Measurements from ENCODE around the gene CSF2RB. TPM values are rescaled to one million over a fixed set of nuclear protein-coding genes. Genes with fewer than 3 reads are reported as not detected.
"Not testable (repeated sequence)": the region's sequence is repeated elsewhere in the genome, so short reads cannot be mapped to it uniquely, and the experiment has no call there.

The CSF2RB gene
- total and polyA plus RNA-seq, 4 donors: 1.3 to 17.6 (median 4.9) TPM

DNA sequence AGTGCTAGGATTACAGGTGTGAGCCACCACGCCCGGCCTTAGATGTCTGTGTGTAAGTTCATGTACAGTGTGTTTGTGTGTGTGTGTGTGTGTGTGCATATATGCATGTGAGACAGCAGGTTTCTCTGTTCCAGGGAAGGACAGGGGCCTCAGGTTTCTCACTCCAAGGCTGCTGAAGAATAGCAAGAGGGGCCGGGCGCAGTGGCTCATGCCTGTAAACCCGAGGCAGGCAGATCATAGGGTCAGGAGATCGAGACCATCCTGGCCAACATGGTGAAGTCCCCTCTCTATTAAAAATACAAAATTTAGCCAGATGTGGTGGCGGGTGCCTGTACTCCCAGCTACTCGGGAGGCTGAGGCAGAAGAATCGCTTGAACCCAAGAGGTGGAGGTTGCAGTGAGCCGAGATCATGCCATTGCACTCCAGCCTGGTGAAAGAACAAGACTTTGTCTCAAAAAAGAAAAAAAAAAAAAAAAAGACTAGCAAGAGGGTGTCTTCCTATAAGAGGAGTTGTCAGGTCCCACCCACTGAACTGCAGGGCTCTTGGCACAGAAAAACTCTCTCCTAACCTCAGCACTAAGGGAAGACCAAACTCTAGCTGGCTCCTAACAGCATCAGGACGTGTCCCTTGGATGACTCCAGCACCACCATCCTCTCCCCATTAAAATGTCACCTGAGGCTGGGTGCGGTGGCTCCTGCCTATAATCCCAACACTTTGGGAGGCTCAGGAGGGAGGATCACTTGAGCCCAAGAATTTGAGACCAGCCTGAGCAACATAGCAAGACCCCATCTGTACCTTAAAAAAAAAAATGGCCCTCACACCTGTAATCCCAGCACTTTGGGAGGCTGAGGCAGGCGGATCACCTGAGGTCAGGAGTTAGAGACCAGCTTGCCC lies 65.8 kb downstream of the CSF2RB start:
- Histone ChIP-seq H3K36me3 (ENCODE audit: control insufficient read depth in 1 of 2, insufficient read depth in 2 of 2, low read length in 1 of 2) (no peaks in the 10 kb centered on the region), H3K27ac (ENCODE audit: low read depth in 1 of 2, low read length in 2 of 2) (no peak overlapping the region), H3K27me3 (ENCODE audit: control insufficient read depth in 1 of 2, insufficient read depth in 2 of 2, low read length in 1 of 2) (peaks cover 0 to 2% of the 10 kb centered on the region in 2 donors), H3K4me1 (ENCODE audit: control insufficient read depth in 1 of 2, insufficient read depth in 2 of 2, low read length in 2 of 2) (no peaks in the 10 kb centered on the region), H3K9me3 (ENCODE audit: control insufficient read depth, low read length) (no peaks in the 10 kb centered on the region), H3K4me3 (ENCODE audit: low read length in 2 of 2) (no peak overlapping the region)
- ATAC-seq (ENCODE audit: low FRiP score) (no peak), DNase-seq (no peak)
- WGBS, 2 donors: 86 to 87% methylated on average over 13 of the region's 13 CpGs
- intact Hi-C loops (cut with DNase I): loop anchor here (2.0 to 5.0 kb wide), 3 partner anchors 40 to 197 kb away; partner anchors contain the start of genes MPST (in 1 of the 2) and TST (in 1 of the 2)

DNA sequence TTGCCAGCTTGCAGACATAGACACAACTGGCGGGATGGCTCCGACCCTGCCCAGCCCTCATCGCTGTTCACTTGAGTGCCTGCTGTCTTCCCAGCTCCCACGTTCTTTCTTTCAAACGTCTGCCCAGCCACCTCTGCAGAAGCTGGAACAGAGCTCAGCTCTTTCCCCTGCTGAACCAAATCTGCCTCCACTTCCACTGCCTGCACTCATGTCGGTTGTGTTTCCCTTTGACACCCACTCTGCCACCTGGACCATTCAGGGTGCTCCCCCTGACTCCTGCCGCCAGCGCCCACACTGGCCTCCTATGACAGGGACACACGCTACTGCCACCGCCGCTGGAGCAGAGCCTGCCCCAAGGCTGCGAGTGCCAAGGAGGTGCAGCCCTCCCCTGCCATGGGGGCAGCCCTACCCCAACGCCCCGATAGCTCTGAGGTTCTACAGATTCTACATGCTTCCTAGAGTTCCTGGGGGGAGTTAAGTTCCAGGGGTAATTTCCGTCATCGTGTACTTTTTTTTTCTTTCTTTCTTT lies 67.9 kb downstream of the CSF2RB start:
- Histone ChIP-seq H3K4me3 (ENCODE audit: low read length in 2 of 2) (no peak overlapping the region), H3K36me3 (ENCODE audit: control insufficient read depth in 1 of 2, insufficient read depth in 2 of 2, low read length in 1 of 2) (no peaks in the 10 kb centered on the region), H3K9me3 (ENCODE audit: control insufficient read depth, low read length) (peaks cover 9% of the 10 kb centered on the region), H3K4me1 (ENCODE audit: control insufficient read depth in 1 of 2, insufficient read depth in 2 of 2, low read length in 2 of 2) (no peaks in the 10 kb centered on the region), H3K27ac (ENCODE audit: low read depth in 1 of 2, low read length in 2 of 2) (no peak overlapping the region), H3K27me3 (ENCODE audit: control insufficient read depth in 1 of 2, insufficient read depth in 2 of 2, low read length in 1 of 2) (peaks cover 0 to 2% of the 10 kb centered on the region in 2 donors)
- no peak for ATAC-seq (ENCODE audit: low FRiP score)
- 74 to 76% methylated on average over 16 of the region's 16 CpGs for WGBS, 2 donors
- DNase-seq: no peak
- intact Hi-C loops (cut with DNase I): no loop called here

DNA sequence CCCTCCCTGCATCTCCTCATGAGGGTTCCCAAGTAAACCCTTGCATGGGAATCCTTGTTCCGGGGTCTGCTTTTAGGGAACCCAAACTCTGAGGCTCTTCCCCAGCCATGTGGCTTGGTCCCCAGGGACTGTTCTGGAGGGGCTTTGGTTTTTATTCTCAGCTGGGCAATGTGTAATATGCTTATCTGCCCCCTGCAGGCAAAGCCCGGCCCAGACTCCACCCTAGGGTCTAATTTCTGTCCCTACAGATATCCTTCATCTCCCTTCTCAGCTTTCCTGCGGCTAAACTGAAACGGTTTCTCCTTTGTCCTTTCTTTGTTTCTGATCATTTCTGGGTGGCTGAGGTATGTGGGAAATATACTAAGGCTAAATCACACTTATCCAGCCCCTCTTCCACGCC lies 68.7 kb downstream of the CSF2RB start:
- intact Hi-C loops (cut with DNase I): no loop called here
- DNase-seq: no peak
- H3K36me3 ChIP-seq (ENCODE audit: control insufficient read depth in 1 of 2, insufficient read depth in 2 of 2, low read length in 1 of 2): no peaks in the 10 kb centered on the region

DNA sequence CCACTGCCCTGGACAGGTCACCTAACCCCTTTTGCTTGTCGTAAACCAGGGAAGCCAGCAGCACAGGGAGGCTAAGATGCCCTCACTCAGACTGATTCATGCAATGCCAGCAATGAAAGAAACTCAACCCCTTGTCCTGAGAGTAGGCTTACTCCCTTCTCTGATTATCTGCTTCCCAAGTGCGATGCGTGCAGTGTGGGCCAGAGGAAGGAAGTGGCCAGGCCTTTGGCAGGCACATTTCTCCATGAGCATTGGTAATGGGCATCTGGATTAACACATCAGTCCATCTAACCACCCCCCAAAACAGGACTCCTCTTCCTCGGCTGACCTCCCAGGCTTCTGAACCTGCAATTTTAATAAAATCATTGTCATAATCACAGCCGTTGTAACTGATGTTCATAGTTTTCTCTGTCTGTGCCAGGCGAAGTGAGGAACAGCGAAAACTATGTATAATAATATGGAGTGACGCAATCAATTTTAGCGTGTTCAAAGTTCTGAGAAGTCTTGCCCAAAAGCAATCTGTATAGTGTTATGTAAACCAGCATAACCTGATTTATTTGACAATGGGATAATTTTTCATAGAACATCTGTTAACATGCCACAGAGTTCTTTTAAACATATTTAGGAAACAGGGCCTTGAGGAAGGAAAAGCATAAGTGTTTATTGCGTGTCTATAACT lies 71.9 kb downstream of the CSF2RB start:
- peaks cover 0 to 2% of the 10 kb centered on the region in 2 donors for H3K27me3 ChIP-seq (ENCODE audit: control insufficient read depth in 1 of 2, insufficient read depth in 2 of 2, low read length in 1 of 2)
- H3K27ac ChIP-seq (ENCODE audit: low read depth in 1 of 2, low read length in 2 of 2): no peak overlapping the region
- H3K4me3 ChIP-seq (ENCODE audit: low read length in 2 of 2): no peak overlapping the region
- DNase-seq (no peak), ATAC-seq (ENCODE audit: low FRiP score) (no peak)
- no peaks in the 10 kb centered on the region for H3K4me1 ChIP-seq (ENCODE audit: control insufficient read depth in 1 of 2, insufficient read depth in 2 of 2, low read length in 2 of 2)
- WGBS, 2 donors: 80 to 83% methylated on average over 10 of the region's 10 CpGs
- peaks cover 9% of the 10 kb centered on the region for H3K9me3 ChIP-seq (ENCODE audit: control insufficient read depth, low read length)
- intact Hi-C loops (cut with DNase I): no loop called here
- H3K36me3 ChIP-seq (ENCODE audit: control insufficient read depth in 1 of 2, insufficient read depth in 2 of 2, low read length in 1 of 2): no peaks in the 10 kb centered on the region

More for the DNA sequence above, 68.7 kb downstream of the CSF2RB start:
- Histone ChIP-seq H3K9me3 (ENCODE audit: control insufficient read depth, low read length) (peaks cover 9% of the 10 kb centered on the region), H3K4me3 (ENCODE audit: low read length in 2 of 2) (no peak overlapping the region), H3K27me3 (ENCODE audit: control insufficient read depth in 1 of 2, insufficient read depth in 2 of 2, low read length in 1 of 2) (peaks cover 0 to 2% of the 10 kb centered on the region in 2 donors), H3K4me1 (ENCODE audit: control insufficient read depth in 1 of 2, insufficient read depth in 2 of 2, low read length in 2 of 2) (no peaks in the 10 kb centered on the region), H3K27ac (ENCODE audit: low read depth in 1 of 2, low read length in 2 of 2) (no peak overlapping the region)
- WGBS, 2 donors: 50 to 53% methylated on average over 5 of the region's 5 CpGs
- ATAC-seq (ENCODE audit: low FRiP score): no peak

DNA sequence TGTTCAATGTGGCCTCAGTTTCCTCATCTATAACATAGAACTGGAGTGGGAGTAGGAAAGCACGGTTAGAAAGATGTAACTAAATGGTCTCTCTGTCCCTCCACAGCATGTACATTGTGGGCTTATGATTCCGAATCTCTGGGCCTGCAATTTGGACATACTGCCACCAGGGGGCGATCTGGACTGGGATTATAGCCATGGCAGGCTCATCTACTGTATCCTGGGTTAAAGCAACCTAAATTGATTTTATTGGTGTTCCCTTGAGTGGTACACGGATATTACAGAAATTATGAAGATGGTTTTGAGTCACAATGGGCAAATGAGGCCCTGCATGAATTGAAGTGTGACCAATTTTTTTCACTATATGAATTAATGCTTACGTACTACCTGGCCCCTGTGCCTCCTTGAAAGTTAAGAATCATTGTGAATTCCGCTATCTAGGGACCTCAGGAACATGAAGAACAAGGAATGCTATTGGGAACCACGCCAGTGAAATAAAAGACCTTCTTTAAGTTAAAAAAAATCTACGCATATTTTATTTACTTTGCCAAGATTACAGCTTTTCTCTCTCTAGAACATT lies 72.9 kb downstream of the CSF2RB start:
- intact Hi-C loops (cut with DNase I): no loop called here
- Histone ChIP-seq H3K27ac (ENCODE audit: low read depth in 1 of 2, low read length in 2 of 2) (no peak overlapping the region), H3K9me3 (ENCODE audit: control insufficient read depth, low read length) (peaks cover 9% of the 10 kb centered on the region), H3K27me3 (ENCODE audit: control insufficient read depth in 1 of 2, insufficient read depth in 2 of 2, low read length in 1 of 2) (peaks cover 0 to 2% of the 10 kb centered on the region in 2 donors), H3K4me1 (ENCODE audit: control insufficient read depth in 1 of 2, insufficient read depth in 2 of 2, low read length in 2 of 2) (no peaks in the 10 kb centered on the region), H3K36me3 (ENCODE audit: control insufficient read depth in 1 of 2, insufficient read depth in 2 of 2, low read length in 1 of 2) (no peaks in the 10 kb centered on the region), H3K4me3 (ENCODE audit: low read length in 2 of 2) (no peak overlapping the region)
- DNase-seq: no peak
- ATAC-seq (ENCODE audit: low FRiP score): no peak
- 49 to 54% methylated on average over 8 of the region's 8 CpGs for WGBS, 2 donors

DNA sequence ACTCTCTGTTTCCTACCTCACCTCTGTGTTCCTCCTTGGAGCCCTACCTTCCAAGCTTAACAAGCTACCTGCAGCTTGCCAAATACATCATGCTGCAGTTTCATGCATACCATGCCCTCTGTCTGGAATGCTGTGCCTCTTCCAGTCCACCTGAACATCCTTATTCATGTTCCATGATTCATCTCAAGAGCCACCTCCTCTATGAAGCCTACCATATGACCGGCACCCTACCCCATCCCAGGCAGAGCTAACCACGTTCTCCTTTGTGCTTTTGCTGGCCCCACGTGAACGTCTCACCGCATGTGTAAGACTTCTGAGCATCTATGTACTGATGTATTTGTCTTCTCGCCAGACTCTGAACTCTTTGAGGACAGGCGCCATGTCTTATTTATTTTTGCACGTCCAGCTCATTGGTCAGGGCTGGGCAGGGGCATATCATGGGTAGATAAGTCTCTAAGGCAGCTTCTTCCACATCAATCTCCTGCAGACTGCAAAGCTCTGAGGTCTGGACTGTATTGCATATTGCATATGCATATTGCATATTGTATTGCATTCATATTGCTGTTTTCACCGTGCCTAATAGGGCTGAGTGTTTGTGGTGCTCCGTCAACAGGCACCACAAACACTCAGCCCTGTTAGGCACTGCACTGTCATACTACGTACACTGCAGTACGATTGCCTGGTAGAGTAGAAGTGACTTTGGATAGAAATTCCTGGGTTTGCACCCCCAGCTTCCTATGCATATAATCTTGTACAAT lies 74.8 kb downstream of the CSF2RB start:
- Histone ChIP-seq H3K9me3 (ENCODE audit: control insufficient read depth, low read length) (peaks cover 9% of the 10 kb centered on the region), H3K36me3 (ENCODE audit: control insufficient read depth in 1 of 2, insufficient read depth in 2 of 2, low read length in 1 of 2) (no peaks in the 10 kb centered on the region), H3K27ac (ENCODE audit: low read depth in 1 of 2, low read length in 2 of 2) (no peak overlapping the region), H3K27me3 (ENCODE audit: control insufficient read depth in 1 of 2, insufficient read depth in 2 of 2, low read length in 1 of 2) (no peaks in the 10 kb centered on the region), H3K4me3 (ENCODE audit: low read length in 2 of 2) (no peak overlapping the region), H3K4me1 (ENCODE audit: control insufficient read depth in 1 of 2, insufficient read depth in 2 of 2, low read length in 2 of 2) (no peaks in the 10 kb centered on the region)
- WGBS, 2 donors: 66 to 72% methylated on average over 12 of the region's 12 CpGs
- no peak for DNase-seq
- intact Hi-C loops (cut with DNase I): no loop called here
- no peak for ATAC-seq (ENCODE audit: low FRiP score)

DNA sequence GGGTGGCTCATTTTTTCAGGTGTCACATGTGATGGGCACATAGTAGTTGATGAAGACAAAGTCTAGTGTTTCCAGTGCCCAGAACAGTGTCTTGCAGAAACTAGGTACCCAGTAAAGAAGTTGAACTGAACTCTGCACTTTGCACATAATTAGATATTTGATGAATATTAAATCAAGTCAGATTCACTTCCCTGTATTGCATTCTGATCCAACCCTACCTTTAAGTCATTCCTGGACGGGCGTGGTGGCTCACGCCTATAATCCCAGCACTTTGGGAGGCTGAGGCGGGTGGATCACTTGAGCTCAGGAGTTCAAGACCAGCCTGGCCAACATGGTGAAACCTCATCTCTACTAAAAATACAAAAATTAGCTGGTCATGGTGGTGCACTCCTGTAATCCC lies 75.6 kb downstream of the CSF2RB start:
- H3K27ac ChIP-seq (ENCODE audit: low read depth in 1 of 2, low read length in 2 of 2); DNase-seq; H3K27me3 ChIP-seq (ENCODE audit: control insufficient read depth in 1 of 2, insufficient read depth in 2 of 2, low read length in 1 of 2); H3K9me3 ChIP-seq (ENCODE audit: control insufficient read depth, low read length); intact Hi-C loops (cut with DNase I); ATAC-seq (ENCODE audit: low FRiP score); H3K4me3 ChIP-seq (ENCODE audit: low read length in 2 of 2); H3K36me3 ChIP-seq (ENCODE audit: control insufficient read depth in 1 of 2, insufficient read depth in 2 of 2, low read length in 1 of 2); H3K4me1 ChIP-seq (ENCODE audit: control insufficient read depth in 1 of 2, insufficient read depth in 2 of 2, low read length in 2 of 2): not testable (repeated sequence)
- 87 to 95% methylated on average over 4 of the region's 4 CpGs for WGBS, 2 donors
